ENCODE measurements around the gene TIGD1. TPM values are rescaled to one million over a fixed set of nuclear protein-coding genes. Genes with fewer than 3 reads are reported as not detected.

The TIGD1 gene
- total and polyA plus RNA-seq, 2 experiments from 2014 or later = 7.6 to 9.3 TPM

DNA sequence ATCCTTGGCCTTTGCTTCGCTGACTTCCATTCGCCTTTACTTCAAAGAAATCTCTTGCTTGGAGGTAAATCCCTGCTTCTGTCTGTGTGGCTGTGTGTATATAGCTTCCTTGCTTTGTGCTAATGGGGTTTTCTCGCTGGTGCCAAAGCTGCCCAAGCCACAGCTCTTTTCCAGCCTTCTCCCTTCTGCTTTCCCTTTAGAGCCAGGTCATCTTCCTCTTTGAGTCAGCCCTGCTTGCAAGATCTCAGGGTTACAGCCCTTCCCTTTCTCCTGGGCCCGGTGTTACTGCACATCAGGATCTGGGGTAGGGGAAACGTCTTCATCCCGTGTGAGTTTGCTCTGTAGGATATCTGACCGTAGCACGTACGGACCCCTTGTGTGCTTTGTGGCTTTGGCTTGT lies 19.2 kb upstream of the TIGD1 start:
- no peak overlapping the region for H3K4me3 ChIP-seq
- DNase-seq (ENCODE audit: low spot score) (no peak), ATAC-seq (no peak)
- H2AFZ ChIP-seq = no peak overlapping the region
- H3K36me3 ChIP-seq (ENCODE audit: insufficient read depth) = peaks cover 34% of the 10 kb centered on the region
- H3K27ac ChIP-seq (ENCODE audit: low read depth) = no peak overlapping the region
- no peaks in the 10 kb centered on the region for H3K9me2 ChIP-seq (ENCODE audit: insufficient read depth)
- no peaks in the 10 kb centered on the region for H3F3A ChIP-seq (replicated peaks; ENCODE audit: low read depth)
- H3K9me3 Mint-ChIP-seq = no peaks in the 10 kb centered on the region
- H3K4me1 ChIP-seq (ENCODE audit: insufficient read depth) = no peaks in the 10 kb centered on the region
- peaks cover 70% of the 10 kb centered on the region for H3K36me3 Mint-ChIP-seq (ENCODE audit: low read depth)
- H3K4me1 Mint-ChIP-seq = 0 out of 3 replicates have a peak, but pooled peaks cover 3% of the 10 kb centered on the region
- peaks cover 6% of the 10 kb centered on the region for H4K20me1 ChIP-seq (replicated peaks; ENCODE audit: insufficient read depth)
- H3K27me3 Mint-ChIP-seq (ENCODE audit: insufficient read depth, low read depth, poor library complexity) = peaks cover 3% of the 10 kb centered on the region
- no peak overlapping the region for H3K4me2 ChIP-seq
- no peak overlapping the region for H3K27ac Mint-ChIP-seq
- no peak overlapping the region for H3K4me3 Mint-ChIP-seq
- H3K27me3 ChIP-seq (ENCODE audit: insufficient read depth) = no peaks in the 10 kb centered on the region
- TF ChIP-seq NANOG (IDR thresholded peaks at IDR 0.05; ENCODE audit: borderline replicate concordance) (no peak), CREB1 (CRISPR knock-in tag; IDR thresholded peaks at IDR 0.05; ENCODE audit: low read depth) (no peak), POLR2AphosphoS5 (IDR thresholded peaks at IDR 0.05; ENCODE audit: low read depth) (no peak), ETS1 (IDR thresholded peaks at IDR 0.05) (no peak), ZNF331 (CRISPR knock-in tag; IDR thresholded peaks at IDR 0.05; ENCODE audit: low read depth) (no peak), ZNF114 (CRISPR knock-in tag; IDR thresholded peaks at IDR 0.05) (no peak), STAT1 (IDR thresholded peaks at IDR 0.05; ENCODE audit: unreplicated experiment) (no peak), ZNF462 (CRISPR knock-in tag; IDR thresholded peaks at IDR 0.05) (no peak), EZH2phosphoT487 (IDR thresholded peaks at IDR 0.05; ENCODE audit: unreplicated experiment) (no peak), EZH2 (IDR thresholded peaks at IDR 0.05; ENCODE audit: low read depth, unreplicated experiment) (no peak), JUNB (IDR thresholded peaks at IDR 0.05; ENCODE audit: unreplicated experiment) (no peak)
- TF ChIP-seq, protein P1, sequence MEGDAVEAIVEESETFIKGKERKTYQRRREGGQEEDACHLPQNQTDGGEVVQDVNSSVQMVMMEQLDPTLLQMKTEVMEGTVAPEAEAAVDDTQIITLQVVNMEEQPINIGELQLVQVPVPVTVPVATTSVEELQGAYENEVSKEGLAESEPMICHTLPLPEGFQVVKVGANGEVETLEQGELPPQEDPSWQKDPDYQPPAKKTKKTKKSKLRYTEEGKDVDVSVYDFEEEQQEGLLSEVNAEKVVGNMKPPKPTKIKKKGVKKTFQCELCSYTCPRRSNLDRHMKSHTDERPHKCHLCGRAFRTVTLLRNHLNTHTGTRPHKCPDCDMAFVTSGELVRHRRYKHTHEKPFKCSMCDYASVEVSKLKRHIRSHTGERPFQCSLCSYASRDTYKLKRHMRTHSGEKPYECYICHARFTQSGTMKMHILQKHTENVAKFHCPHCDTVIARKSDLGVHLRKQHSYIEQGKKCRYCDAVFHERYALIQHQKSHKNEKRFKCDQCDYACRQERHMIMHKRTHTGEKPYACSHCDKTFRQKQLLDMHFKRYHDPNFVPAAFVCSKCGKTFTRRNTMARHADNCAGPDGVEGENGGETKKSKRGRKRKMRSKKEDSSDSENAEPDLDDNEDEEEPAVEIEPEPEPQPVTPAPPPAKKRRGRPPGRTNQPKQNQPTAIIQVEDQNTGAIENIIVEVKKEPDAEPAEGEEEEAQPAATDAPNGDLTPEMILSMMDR (conservative IDR thresholded peaks at IDR 0.05; ENCODE audit: low read depth in 2 of 2) = no peak
- TF ChIP-seq, protein P2, sequence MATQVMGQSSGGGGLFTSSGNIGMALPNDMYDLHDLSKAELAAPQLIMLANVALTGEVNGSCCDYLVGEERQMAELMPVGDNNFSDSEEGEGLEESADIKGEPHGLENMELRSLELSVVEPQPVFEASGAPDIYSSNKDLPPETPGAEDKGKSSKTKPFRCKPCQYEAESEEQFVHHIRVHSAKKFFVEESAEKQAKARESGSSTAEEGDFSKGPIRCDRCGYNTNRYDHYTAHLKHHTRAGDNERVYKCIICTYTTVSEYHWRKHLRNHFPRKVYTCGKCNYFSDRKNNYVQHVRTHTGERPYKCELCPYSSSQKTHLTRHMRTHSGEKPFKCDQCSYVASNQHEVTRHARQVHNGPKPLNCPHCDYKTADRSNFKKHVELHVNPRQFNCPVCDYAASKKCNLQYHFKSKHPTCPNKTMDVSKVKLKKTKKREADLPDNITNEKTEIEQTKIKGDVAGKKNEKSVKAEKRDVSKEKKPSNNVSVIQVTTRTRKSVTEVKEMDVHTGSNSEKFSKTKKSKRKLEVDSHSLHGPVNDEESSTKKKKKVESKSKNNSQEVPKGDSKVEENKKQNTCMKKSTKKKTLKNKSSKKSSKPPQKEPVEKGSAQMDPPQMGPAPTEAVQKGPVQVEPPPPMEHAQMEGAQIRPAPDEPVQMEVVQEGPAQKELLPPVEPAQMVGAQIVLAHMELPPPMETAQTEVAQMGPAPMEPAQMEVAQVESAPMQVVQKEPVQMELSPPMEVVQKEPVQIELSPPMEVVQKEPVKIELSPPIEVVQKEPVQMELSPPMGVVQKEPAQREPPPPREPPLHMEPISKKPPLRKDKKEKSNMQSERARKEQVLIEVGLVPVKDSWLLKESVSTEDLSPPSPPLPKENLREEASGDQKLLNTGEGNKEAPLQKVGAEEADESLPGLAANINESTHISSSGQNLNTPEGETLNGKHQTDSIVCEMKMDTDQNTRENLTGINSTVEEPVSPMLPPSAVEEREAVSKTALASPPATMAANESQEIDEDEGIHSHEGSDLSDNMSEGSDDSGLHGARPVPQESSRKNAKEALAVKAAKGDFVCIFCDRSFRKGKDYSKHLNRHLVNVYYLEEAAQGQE (IDR thresholded peaks at IDR 0.05; ENCODE audit: unreplicated experiment) = no peak
- no peaks in the 10 kb centered on the region for H3K79me2 ChIP-seq (replicated peaks; ENCODE audit: insufficient read depth)

Data from GM23338 (cell line).